NCI-H345 treated with DMSO at 0.1 percent for 48 hours (cell line): ENCODE data around the gene LAMA5.

Source experiments
- DNase-seq: peaks from one replicate; lab custom pipeline; 2025; ENCODE audit not compliant: unreplicated experiment; lab: John Stamatoyannopoulos, UW

The LAMA5 gene

DNA sequence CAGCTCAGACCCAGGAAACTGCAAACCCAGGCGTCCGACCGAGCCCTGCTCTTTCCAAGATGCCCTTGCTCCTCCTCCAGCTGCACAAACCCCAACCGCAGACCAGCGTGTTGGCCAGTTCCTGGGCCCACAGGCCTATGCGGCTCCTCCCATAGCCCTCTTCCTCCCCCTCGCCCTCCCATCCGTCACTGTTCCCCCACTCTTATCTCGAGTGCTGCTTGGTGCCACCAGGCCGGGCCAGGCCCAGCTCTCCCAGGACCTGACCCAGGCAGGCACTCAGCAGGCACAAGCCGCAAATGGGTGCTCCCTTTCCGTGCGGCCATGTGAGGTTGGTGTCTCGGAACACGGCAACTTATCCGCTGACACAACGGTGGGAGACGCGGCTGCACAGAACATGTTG lies 35.8 kb downstream of the LAMA5 start:
- no peak for DNase-seq

DNA sequence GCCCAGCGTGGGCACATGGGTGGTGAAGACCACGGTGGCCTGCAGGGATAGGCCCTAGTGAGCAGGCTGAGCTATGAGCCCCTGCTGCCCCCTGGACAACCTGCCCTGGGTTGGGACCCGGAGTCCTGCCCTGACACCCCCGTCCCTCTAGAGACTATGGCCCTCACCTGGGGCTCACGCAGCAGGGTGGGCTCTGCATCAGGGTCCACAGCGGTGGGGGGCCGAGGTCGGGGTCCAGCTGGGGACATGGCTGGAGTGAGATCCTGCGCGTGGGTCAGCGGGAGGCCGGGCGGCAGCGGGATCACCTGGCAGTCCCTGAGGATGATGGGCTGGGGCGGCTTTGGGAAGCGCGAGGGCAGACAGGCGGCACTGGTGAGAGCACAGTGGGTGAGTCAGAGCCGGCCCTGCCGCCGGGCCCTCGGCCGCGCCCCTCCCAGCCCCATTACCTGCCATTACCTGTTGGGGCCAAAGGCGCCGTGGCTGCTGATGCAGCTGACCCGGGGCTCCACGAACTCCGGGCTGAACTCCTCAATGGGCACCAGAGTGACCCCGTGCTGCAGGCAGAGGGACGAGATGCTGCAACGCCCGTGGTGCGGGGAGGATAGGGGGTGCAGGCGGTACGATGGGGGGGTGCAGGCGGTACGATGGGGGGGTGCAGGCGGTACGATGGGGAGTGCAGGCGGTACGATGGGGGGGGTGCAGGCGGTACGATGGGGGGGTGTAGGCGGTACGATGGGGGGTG lies 36.4 kb downstream of the LAMA5 start:
- no peak for DNase-seq

DNA sequence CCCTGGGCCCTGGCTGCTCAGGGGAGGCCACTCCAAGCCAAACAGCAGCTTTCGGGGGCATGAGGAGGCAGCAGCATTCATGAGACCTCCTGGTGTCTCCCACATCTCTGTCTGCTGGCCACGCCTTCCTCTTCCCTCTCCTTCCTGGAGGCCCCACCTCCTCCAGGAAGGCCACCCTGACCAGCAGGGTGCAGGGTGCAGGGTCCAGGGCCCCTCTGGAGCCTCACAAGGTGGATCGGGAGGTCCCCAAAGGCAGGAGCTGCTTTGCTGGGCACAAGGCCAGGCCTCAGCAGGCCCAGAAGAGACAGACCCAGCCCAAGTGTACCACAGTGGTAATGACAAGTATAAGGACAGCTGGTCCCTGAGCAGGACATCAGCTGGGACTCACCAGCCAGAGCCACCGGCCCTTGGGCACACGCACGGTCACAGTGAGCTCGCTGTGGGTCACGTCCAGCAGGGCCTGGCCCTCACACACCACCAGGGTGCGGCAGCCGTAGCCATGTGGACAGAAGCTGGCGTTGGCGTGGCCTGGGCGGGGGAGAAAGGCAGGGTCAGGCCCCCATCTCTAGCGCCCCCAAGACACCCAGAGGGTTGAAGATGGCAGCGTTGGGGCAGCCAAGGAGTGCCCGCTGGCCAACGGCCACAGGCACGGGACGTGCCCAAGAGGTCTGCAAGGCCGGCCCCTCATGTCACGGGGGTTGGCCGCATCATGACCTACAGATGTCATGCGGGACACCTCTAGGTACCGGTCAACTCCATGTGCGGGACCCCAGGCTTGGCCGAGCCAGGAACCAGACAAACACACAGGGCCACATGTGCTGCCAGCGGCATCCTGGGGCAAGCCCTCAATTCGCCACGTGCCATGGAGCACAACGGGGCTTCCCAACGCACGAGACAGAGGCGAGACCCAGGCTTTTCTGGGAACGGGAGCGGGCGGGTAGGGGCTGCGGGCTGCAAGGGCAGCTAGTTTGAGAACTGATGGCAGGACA lies 37.4 kb downstream of the LAMA5 start:
- DNase-seq: no peak

DNA sequence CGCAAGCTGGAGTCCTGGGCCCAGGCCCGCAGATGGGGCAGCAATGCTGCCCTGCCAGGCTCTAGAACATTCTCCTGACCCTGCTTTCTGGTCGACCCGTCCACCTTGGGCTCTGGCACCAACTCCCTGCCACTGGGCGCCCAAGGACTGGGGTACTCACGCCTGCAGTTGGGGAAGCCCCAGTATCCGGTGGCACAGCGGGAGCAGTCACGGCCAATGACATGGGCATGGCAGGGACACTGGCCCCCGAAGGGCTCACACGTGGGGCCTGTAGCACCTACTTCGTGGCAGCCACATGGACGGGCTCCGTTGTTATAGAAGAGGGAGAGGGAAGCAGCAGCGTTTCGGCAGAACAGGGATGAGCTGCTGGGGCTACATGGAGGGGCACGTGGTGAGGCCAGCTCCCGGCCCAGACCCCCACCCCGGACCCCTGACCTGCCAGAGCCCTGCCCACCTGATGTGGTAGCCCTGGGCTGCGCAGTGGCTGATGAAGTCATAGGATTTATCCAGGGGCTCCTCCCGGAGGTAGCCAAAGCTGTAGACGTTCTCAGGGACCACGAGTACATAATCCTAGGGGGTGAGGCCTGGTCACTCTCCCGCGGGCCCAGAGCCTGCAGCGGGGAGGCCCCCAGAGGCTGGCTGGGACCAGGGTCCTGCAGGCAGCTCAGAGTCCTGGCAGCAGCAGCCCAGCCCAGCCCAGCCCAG lies 38.3 kb downstream of the LAMA5 start:
- no peak for DNase-seq

DNA sequence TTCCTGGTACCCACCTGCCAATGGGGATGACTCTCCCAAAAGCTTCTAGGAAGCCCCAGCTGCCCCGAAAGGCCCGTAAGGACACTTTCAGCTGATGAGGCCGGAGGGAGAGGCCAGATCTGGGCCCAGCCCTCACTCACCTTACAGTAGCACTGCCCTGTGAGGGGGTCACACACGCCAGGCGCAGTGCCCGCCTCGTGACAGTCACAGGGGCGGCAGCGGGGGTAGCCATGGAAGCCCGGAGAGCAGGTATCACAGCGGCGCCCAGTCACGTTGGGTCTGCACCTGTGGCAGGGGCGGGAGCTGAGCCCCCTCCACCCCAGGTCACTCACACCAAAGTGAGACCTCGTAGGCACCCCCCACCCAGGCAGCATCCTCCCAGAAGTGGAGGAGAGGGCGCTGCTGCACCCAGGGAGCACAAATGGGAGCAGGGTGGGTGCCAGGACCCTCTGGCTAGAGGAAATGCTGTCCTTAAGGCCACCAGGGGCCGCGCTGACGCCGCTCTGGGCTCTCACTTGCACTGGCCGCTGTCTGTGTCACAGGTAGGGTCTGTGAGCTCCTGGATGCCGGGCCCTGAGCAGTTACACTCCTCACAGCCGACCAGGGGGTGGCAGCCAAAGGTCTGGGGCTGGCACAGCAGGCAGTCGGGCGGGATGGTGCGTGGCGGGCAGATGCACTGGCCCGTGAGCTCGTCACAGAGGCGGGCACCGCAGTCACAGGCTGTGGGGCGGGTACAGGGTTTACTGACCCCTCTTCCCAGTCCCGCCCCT lies 39.2 kb downstream of the LAMA5 start:
- no peak for DNase-seq

DNA sequence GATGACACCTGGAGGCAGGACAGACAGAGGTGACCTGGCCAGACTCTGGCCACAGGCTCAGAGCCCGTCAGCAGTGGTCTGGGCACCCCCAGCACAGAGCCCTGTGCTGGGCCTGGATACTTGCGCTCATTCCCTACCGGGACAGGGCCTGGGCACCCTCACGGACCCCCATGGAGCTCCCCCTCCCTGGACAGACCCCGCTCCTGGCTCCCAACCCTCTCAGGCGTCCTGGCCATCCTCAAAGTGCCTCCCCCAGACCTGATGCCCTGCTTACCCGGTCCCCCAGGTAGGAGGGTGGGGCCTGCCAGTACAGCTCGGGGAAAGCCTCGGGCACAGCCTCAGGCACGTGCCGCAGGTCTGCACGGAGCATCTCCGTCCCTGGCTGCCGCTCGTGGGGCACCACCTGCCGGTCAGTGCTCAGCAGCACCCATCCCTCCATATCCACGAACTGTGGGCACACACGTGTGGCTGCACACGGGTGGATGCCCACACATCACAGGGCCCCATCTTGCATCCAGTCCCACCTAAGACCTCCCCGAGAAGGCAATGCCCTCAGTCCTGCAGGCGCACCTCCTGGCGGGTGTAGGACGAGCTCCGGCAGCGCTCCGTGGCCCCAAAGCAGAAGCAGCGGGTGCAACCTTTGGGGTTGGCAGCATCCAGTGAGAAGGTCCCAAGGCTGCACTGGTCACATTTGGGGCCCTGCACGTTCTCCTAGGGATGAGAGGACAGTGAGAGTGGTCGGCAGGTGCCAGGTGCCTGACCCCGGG lies 40.0 kb downstream of the LAMA5 start:
- DNase-seq: no peak

DNA sequence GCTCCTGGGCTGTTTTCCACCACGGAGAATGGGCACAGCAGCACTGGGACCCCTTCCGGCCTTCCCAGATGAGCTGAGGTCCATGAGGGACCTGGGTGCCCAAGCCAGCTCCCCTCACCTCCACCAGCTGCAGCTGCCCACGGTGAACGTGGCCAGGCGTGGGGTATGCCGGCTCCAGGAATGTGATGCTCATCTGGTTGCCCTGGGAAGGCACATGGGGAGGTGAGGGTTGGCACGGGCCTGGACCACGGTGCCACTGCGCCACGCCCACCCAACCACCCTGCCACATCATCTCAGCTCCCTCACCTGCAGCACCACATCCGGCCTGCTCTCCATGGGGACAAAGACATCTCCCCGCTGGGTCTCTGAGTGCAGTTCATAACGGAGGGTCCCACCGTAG lies 40.6 kb downstream of the LAMA5 start:
- DNase-seq: no peak

DNA sequence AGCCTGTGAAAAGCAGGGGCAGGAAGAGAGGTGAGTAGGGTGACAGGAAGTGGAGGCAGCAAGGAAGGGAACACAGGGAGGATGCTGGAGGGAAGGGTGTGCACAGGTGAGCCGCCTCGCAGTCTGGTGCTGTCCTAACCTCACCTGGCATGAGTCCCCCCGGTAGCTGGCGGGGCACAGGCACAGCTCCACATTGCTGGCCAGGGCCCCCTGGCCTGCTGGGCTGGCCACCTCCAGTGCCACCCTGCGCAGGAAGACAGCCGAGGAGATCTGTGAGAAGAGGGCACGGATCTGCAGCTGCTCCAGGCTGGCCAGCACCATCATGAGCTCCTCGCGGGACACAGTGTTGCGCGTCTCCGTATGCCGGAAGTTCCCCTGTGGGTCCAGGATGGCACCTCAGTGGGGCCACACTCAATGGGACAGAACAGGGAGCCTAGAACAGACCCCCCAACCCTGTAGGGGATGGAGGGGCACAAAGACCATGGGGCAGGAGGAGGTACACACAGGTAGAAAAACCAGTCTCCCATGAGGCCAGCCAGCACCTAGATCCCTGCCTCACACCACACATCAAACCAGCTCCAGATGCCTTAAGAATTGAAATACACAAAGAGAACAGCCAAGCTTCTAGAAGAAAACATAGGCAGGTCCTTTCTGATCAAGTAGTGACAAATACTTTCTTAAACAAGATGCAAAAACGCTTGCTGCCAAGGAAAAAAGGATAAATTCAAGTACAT lies 41.8 kb downstream of the LAMA5 start:
- no peak for DNase-seq

DNA sequence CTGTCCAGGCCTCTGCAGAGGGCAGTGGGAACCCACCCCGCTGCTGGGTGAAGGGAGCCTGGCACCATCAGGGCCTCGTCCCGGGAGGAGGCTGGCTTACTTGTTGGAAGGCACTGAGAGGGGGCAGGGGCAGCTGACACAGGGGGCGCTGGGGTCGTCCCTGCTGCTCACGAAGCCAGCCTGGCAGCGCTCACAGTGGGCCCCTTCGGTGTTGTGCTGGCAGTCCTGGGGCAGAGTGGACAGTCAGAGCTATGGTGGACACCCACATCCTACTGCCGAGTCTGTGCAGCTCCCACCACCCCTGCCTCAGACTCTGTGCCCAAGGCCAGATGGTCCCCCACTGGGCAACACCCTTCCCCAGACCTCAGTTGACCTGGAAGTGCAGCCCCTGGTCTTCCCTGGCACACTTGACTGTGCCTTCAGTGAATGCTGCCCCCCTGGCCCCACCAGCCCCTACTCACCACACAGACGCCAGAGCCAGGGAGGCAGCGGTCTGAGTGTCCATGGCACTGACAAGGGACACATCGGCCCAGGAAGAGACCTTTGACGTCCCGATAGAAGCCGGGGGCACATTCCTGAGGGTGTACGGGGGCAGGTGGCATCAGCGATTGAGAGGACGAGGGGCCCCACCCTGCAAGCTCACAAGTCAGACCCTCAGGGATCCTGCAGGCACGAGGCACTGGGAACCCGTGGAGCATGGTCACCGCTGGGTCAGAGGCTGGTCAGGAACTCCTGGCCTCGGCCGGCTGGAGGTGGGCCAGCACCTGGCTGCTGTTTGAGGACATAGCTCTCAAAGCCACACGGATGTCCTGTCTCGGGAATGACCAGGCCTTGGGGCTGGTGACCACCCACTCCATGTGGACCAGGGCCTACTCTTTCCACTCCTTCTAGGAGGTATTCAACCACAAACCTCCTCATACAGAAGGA lies 42.9 kb downstream of the LAMA5 start:
- DNase-seq: no peak

DNA sequence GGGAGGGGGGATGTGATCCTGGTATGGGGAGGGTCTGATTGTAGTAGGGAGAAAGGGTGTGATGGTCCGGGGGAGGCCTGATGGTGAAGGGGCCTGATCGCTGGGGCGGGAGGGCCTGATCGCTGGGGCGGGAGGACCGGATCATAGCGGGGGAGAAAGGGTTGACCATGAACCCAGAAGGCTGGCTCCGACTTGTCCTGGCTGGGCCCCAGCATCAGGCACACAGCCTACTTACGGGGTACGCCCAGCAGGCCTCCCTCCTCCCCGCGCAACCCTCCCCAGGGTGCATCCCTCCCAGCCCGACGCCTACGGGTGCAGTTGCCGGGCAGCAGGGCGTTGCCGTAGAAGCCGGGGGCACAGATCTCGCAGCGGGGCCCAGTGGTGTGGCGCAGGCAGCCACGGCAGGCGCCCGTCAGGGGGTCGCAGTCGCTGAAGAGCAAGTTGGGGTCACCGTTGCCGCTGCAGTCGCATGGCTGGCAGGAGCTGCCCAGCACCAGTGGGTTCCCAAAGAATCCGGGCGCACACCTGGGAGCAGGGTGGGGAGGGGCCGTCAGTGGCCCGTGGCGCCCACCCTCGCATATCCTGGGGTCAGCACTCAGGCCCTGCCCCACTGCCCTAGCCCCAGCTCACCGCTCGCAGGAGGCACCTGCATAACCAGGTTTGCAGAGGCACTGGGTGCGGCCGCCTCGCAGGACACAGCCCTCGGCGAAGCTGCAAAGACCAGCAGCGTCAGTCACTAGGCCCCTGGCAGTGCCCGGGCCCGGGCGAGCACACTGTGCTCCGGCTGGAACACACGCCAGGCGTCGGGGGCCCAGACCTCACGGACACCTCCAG lies 43.7 kb downstream of the LAMA5 start:
- no peak for DNase-seq

DNA sequence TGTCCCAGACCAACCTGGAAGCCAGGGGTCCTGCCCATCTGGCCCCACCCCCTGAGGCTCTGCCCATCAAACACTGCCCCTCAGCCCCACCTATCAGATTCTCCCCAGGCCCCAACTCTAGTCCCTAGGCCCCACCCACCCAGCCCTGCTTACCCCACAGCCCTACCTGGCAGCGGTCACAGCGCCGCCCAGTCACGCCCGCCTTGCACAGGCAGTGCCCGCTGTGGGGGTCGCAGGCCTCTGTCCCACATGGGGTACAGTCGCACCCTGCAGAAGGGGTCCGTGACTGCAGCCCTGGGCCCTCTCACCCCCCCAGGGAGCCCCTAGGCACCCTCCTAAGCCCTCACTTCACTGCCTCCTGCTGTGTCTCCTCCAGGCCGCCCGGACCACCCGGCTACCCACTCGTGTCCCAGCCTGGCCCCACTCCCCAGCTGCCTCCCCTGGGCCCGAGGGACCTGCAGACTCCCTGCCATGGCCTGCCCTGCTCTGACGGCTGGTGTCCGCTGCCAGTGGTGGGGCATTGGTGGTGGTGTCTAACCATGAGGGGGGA lies 44.5 kb downstream of the LAMA5 start:
- no peak for DNase-seq

DNA sequence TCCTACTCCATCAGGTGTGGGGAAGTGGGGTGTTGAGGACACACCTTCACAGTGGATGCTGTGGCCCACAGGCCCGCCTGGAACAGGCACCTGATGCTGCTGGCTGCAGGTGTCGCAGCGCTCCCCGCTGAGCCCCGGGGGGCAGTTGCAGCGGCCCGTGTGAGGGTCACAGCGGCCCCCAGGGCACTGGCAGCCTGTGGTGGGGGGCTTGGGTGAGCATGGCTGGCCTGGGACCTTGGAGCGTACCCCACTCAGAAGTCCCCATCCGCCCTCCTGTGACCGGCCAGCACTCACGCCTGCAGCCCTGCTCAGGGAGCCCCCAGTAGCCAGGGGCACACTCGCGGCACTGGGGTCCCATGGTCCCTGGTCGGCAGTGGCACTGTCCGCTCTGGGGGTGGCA lies 45.1 kb downstream of the LAMA5 start:
- DNase-seq: no peak

DNA sequence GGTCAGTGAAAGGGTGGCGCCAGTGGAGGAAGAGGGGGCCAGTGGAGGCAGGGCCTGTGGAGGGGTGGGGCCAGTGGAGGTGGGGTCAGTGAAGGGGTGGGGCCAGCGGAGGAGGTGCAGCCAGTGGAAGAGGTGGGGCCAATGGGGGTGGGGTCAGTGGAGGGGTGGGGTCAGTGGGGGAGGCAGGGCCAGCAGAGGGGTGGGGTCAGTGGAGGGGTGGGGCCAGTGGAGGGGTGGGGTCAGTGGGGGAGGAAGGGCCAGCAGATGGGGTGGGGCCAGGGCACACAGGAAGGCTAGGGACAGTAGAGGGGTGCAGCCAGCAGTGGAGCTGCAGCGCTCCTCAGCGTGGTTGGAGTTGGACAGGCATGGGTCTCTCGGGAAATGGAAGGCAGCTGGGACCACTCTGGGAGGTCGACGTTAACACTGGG lies 45.6 kb downstream of the LAMA5 start:
- DNase-seq: no peak

DNA sequence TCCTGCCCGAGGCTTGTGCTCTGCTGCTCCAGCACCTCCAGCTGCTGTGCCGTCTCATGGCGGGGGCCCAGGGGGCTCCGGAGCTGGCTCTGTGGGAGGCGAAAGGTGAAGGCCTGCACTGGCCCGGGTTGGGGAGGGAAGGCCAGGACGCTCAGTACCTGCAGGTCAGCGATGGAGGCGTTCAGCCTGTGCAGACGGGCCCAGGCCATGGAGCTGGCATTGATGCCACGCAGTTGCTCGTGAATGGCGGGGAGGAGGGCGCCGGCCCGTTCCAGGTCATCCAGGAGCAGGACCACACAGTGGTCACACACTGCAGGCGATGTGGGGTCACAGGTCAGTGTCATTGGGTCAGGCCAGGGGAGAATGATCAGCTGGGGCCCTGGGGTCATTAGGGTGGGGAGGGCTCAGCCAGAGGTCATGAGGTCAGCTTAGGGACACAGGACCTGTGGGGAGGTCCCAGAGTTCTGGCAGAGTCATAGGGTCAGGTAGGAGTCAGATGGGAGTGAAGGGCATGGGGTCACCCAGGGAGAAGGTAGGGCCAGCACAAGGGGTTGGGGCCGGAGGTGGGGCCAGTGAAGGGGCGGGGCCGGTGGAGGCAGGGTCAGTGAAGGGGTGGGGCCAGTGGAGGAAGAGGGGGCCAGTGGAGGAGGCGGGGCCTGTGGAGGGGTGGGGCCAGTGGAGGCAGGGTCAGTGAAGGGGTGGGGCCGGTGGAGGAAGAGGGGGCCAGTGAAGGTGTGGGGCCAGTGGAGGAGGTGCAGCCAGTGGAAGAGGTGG lies 46.3 kb downstream of the LAMA5 start:
- DNase-seq: no peak

DNA sequence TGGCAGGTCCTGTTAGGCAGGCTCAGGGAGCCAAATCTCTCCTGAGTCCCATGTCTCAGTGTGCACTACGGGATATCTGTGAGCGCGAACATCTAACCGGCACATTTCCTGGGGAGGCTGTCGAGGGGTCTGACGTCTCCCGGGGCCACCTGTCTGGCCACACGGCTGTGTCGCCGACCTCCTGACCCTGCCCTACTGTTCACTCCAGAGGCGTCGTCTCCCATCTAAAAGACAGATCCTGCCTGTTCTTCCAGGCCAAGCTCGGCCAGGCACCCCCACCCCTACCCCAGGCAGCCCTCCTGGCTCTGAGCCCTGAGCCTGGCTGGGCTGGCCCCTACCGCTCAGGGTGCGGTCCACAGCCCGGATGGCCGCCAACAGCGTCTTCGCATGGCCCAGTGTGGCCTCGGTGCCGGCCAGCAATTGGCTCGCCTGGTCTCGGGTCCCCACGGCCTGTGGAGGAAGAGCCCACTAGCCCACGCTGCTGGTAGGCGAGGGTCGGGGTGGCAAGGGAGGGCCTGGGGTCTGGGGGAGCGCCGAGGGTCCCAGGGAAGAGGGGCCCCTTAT lies 47.7 kb downstream of the LAMA5 start:
- DNase-seq: no peak
